ENCODE measurements around the gene KCNQ1.

The KCNQ1 gene

DNA sequence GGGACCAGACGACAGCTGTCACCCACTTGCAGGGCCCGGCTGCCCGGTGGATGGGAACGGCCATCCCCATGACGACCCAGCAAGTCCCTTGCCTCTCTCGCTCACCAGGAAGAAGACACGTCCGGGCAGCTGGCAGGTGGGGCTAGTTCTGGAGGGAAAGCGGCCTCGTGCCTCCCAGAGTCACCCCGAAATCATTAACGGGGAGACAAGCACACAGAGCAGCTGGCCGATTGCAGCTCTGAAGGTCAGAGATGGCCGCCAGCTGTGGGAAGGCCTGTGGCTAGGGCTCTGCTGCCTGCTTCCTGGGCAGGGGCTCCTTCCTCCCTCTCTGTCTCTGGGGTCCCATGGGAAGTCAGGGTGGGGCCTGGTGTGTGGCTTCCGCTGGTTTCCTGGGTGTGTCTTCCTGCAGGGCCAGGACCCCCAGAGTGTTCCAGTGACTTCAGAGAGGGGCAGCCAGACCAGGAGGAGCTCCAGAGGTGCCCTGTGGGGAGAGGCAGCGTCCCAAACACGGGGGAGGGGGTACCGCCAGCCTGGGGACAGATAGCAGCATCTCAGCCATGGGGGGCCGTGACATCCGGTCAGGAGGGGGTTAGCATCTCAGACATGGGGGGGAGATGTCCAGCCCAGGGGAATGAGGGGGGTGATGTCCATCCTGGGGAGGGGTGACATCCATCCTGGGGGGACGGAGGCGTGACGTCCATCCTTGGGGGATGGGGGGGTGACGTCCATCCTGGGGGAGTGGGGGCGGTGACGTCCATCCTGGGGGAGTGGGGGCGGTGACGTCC, 114.9 kb downstream of the KCNQ1 start:
- no peak for DNase-seq

GRCh38 chr11:2561696-2562581, 117.1 kb downstream of the KCNQ1 start:
- DNase-seq = no peak

DNA sequence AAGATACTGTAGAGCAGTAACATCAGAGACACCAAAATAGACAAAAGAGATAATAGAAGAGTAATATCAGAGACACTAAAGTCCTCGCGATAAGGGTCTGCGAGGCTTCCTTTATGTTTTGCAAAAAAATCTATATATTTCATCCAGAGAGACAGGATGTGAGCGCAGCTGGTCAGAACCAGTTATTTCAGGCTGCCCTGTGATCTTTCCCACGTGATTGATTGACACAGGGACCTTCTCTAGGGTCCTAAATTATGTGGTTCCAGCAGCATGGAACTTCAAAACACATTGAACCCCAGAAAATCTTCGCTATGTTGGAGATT, 118.0 kb downstream of the KCNQ1 start:
- DNase-seq = no peak

DNA sequence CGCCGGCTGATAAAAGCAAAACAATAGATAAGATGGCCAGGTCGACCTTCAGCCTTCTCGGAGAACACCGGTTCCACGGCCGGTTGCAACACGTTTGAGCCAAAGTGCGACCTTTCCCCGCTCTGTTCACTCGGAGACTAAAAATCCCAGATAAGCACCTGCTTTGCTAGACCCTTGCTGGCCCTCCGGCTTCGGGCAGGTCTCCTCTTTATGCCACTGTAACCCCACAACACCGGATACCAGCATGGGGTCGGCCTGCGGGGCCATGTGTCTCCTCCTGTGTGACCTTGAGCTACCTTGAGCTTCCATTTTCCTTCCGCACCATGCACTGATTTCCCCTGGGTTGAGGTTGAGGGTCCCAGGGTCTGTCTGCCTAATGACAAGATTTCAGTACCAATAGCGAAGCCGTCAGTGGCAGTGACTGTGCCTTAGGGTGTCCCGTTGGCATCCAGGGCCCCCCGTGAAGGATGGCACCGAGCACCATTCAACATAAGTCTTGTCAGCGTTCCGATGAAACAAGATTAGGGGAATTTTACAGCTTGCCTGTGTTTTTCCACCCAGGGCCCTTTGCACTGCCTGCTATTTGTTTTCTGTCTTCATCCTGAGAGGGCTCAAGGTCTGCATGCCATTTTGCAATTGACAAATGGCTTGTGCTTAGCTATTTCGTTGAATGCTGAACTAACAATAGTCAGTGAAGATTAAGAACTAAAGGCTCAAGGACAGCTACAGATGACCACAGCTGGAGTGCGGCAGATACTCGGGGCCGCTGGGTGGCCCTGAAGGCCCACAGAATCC, 118.6 kb downstream of the KCNQ1 start:
- no peak for DNase-seq

GRCh38 chr11:2564008-2564530, 119.3 kb downstream of the KCNQ1 start:
- DNase-seq = no peak

GRCh38 chr11:2564588-2565425, 120.0 kb downstream of the KCNQ1 start:
- no peak for DNase-seq

DNA sequence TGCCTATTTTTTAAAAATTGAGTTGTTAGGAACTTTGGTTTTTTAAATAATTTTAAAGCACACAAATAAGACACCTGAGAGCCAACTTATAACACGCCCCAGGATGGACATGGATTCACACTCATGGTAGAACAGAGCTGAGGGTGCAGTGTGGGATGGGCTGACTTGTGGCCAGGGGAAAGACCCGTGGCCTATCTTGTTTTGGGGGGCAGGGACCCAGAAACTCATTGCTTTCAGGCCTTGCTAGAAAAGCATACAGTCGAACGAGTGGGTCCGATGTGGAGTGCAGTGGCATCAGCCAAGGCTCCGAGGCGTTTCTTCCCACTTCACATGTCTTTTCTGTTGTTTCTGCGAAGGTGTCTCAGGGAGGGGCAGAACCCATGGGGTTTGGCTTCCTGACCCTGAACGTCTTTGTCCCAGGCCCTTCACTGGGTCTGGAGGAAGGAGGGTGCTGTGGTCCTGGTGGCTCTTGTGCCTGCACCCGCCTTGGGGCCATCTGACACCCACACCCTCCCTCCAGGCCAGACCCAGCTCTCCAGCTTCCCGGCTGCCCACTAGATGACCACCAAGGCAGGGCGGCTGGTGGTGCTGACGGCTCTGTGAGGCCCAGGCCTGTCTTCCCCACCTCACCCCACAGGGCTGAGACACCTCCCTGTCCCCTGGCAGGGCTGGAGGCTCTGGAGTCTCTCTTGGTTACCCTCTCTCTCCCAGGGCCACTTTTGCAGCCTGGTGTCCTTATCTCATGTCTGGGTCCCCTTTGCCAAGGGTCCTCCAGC, 120.8 kb downstream of the KCNQ1 start:
- no peak for DNase-seq

- DNase-seq = no peak
These were observed 121.6 kb downstream of the KCNQ1 start for GRCh38 chr11:2566223-2567025.

DNA sequence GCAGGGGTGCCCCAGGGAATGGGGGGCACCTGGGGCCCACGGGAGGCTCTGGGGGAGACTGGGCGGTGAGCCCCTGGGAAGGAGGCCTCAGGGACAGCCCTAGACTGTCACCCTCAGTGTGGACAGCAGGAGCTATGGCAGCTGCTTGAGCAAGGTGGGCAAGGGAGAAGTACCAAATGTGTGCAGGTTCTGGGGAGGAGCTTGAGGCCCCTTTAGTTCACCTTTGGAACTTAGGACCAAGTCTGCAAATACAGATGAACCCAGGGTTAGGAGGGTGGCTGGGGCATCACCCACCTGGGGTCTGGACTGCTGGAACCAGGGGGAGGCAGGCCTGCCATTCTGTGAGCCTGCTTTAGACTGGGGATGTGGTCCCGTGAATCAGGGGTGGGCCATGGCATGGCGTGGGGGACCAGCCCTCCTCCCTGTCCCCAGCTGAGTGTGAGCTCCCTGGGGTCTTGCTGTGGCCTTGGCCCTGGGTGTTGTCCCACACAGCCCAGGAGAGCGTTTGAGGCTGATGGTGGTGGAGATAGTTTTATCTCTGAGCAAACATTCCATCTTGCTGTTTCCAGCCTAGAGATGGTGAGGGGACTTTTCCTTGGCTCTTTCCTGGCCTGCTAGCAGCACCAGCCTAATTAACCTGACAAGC, 122.3 kb downstream of the KCNQ1 start:
- DNase-seq = no peak

DNA sequence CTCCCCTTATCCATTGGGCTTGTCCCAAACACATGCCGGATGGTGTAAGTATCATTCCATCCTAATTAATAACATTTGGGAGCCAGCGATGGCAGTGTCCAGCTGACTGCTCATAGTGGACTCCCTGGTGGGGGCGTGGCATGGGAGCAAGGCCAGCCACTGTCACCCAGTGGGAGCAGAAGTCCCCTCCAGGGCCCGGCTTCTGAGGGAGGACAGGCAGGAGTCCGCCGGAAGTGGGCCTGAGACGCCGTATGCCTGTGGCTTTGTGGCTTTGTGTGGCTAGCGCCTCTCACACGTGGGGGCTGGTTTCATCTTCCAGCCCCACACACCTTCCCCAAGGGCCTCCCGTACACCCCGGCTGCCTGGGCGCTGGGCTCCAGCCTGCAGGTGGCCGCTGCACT, 124.5 kb downstream of the KCNQ1 start:
- no peak for DNase-seq

- no peak for DNase-seq
These were observed 125.0 kb downstream of the KCNQ1 start for GRCh38 chr11:2569731-2570210.

DNA sequence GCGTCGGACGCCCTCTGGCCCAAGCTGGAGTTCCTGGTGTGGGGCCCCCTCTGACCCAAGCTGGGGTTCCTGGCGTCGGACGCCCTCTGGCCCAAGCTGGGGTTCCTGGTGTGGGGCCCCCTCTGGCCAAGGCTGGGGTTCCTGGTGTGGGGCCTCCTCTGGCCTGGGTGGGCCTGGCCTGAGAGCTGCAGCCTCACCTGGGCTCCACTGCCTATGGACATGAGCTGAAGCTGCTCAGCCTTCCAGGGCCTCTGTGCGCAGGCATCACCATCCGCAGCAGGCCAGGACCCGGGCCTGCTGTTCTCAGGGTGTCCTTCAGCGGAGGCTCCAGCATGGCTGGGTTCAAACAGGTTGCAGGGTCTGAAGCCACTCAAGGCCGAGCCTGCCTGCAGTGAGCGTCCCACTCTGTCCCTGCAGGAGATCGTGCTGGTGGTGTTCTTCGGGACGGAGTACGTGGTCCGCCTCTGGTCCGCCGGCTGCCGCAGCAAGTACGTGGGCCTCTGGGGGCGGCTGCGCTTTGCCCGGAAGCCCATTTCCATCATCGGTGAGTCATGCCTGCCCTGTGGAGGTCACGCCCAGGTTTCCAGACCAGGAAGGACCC, 125.5 kb downstream of the KCNQ1 start:
- no peak for DNase-seq

- no peak for DNase-seq
These were observed 126.2 kb downstream of the KCNQ1 start for GRCh38 chr11:2570841-2571597.

- DNase-seq = no peak
These were observed 126.9 kb downstream of the KCNQ1 start for GRCh38 chr11:2571598-2572281.

DNA sequence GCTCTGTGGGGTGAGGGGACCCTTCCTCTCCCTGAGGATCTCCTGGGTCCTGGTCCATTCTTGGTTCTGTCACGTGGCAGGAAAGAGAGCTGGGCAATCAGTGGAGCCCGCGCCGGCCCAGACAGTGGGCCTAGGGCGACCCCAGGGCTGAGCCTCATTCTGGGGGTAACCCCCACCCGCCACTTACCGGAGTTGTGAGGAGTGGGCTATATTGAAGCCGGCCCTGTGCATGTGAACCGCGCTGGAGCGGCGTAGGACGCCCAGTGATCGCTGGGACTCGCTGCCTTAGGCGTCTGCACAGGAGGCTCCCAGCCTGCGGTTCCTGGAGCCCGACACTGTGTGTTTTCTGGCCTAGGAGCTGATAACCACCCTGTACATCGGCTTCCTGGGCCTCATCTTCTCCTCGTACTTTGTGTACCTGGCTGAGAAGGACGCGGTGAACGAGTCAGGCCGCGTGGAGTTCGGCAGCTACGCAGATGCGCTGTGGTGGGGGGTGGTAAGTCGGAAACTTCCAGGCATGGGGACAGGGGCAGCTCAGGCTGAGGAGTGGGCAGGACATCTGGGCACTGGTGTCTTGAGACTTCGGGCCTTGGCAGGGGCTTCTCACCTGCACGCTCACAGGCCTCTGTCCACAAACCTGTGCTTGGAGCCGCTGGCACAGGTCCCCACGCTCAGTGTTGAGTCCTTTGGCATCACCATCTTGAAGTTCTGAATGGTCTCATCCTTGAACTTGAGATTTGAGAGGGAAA, 127.9 kb downstream of the KCNQ1 start:
- DNase-seq = no peak

- no peak for DNase-seq
These were observed 128.6 kb downstream of the KCNQ1 start for GRCh38 chr11:2573240-2574042.
